Dendritic cell treated with granulocyte-macrophage colony-stimulating factor and Interleukin-4, amounts not matched to agents 40 ng/mL and 50 ng/mL, for 4 days (primary cell): ENCODE results near the gene SLC51A.
"Not testable (repeated sequence)": the region's sequence is repeated elsewhere in the genome, so short reads cannot be mapped to it uniquely, and the experiment has no call there.

Experiments used
- H3K27ac Mint-ChIP-seq: one replicate; pipeline ENCODE4 v1.8.0; 2022; ENCODE audit warnings: mild to moderate bottlenecking, mixed read lengths
- H3K27me3 Mint-ChIP-seq: one replicate; pipeline ENCODE4 v1.8.0; 2022; ENCODE audit warnings: mild to moderate bottlenecking, mixed read lengths
- H3K36me3 Mint-ChIP-seq: one replicate; pipeline ENCODE4 v1.8.0; 2022; ENCODE audit warnings: low read depth, mixed read lengths
- H3K4me1 Mint-ChIP-seq: one replicate; pipeline ENCODE4 v1.8.0; 2022; ENCODE audit warnings: low read depth, mixed read lengths
- H3K4me3 Mint-ChIP-seq: one replicate; pipeline ENCODE4 v1.8.0; 2022; ENCODE audit warnings: mild to moderate bottlenecking, moderate library complexity, mixed read lengths
- H3K9me3 Mint-ChIP-seq: one replicate; pipeline ENCODE4 v1.8.0; 2022; ENCODE audit warnings: mixed read lengths
- intact Hi-C: fragments of 100-400 bp; cut with micrococcal nuclease; formaldehyde crosslinking; loops from one replicate; pipeline ENCODE4 v1.15.0; 2022

Gene SLC51A

DNA sequence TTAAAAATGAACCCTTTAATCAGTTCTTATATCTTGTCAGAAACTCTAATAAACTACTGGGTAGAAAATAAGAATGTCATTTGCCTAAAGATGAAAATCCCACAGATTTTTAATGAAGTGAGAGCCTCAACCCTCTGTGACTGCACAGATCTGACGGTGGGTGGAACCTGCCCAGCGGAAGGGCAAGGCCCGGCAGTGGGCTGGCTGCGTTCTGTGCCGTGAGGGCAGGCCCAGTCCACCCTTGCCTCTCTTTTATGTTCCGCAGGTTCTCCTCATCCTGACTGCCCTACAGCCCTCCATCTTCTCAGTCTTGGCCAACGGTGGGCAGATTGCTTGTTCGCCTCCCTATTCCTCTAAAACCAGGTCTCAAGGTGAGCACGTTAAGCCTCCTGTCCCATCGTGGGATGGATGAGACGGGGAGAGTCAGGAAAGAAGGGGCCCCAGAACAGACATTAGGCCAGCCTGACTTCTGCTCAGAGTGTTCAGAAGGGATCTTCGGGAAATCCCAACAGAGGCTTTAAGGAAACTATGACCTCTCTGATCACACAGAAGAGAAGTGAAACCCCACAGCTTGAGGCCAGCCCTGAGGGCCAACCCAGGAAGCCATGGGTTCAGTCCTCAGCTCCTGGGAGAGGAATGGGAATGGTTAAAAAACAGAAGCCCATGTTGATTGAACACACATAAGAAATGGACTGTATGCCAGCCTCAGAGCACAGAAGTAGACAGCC, 16.0 kb downstream of the SLC51A start:
- intact Hi-C loops = no loop called here
- peak overlapping the region; percentile 77 for H3K27ac Mint-ChIP-seq
- peaks cover 30% of the 10 kb centered on the region for H3K4me1 Mint-ChIP-seq
- H3K4me3 Mint-ChIP-seq = no peak overlapping the region
- peaks cover 41% of the 10 kb centered on the region for H3K36me3 Mint-ChIP-seq
- H3K27me3 Mint-ChIP-seq = peaks cover 10% of the 10 kb centered on the region
- no peaks in the 10 kb centered on the region for H3K9me3 Mint-ChIP-seq

DNA sequence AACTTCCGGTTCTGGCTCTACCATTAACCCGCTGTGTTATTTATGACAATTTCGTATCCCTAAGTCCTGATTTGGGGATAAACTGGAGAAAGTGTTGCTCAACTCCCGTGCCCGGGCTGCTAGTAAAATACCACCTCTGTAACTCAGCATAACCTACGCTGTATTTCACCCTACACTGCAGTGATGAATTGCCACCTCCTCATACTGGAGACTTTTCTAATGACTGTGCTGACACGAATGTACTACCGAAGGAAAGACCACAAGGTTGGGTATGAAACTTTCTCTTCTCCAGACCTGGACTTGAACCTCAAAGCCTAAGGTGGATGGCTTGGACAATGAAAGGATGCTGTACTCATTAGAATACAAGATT, 16.5 kb downstream of the SLC51A start:
- H3K36me3 Mint-ChIP-seq = peaks cover 47% of the 10 kb centered on the region
- peaks cover 24% of the 10 kb centered on the region for H3K4me1 Mint-ChIP-seq
- no peak overlapping the region for H3K4me3 Mint-ChIP-seq
- intact Hi-C loops = no loop called here
- H3K27me3 Mint-ChIP-seq = peaks cover 6% of the 10 kb centered on the region
- peak overlapping the region; percentile 77 for H3K27ac Mint-ChIP-seq
- H3K9me3 Mint-ChIP-seq = no peaks in the 10 kb centered on the region

DNA sequence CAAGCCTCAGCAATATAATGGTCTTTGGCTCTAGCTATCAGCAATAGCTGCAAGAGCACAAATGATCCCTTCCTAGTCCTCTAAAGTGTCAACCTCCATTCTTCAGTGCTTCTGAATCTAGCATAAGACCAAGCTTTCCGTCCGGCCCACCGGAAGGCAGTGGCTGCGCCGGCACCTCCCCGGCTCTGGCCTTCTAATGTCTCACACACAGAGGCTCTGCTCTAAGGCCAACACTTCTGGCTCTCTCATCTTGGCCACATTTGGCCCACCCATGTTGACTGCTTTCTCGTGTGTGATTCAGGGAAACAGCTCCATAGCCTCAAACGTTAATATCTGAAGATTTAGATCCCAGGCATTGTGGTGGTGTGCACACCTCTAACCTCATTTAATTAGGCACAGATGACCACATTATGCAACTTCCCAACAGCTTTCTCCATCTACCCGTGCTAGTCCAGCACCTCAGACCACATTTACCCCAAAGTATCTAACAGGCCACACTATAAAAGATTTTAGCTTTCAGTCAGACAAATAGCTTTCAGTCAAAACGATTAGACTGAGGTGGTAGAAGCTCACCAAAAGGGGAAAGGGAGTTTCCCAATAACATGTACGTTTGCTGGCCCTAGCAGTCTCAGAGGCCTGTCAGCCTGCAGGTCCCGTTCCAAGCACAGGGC, 19.3 kb downstream of the SLC51A start:
- Mint-ChIP-seq H3K4me1 (peaks cover 22% of the 10 kb centered on the region), H3K27me3 (no peaks in the 10 kb centered on the region), H3K27ac (peak overlapping the region; percentile 43), H3K9me3 (no peaks in the 10 kb centered on the region), H3K36me3 (peaks cover 74% of the 10 kb centered on the region), H3K4me3 (no peak overlapping the region)
- intact Hi-C loops = no loop called here

DNA sequence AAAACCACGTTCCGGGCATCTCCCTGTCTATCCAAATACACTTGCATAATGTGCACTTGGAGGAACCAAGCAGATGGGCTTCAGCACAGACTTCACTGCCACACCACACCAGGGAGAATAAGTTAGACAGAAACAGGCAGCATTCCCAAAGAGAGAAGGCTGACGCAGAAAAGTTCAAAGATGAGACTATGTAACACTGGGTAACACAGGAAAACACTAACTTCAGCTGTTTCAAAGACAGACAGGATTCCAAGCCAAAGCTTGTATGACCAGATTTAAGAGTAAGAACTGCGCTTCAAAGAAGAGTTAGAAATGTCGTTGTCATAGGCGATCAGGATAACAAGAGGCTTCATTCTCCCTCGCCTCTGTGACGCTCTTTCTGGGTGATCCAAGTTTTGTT, 19.9 kb downstream of the SLC51A start:
- Mint-ChIP-seq H3K27me3 (no peaks in the 10 kb centered on the region), H3K4me3 (no peak overlapping the region), H3K27ac (no peak overlapping the region), H3K4me1 (peaks cover 22% of the 10 kb centered on the region), H3K36me3 (peaks cover 80% of the 10 kb centered on the region), H3K9me3 (no peaks in the 10 kb centered on the region)
- intact Hi-C loops = no loop called here

- H3K27ac Mint-ChIP-seq = no peak overlapping the region
Measured at GRCh38 chr3:196237203-196237602, 20.9 kb downstream of the SLC51A start.

DNA sequence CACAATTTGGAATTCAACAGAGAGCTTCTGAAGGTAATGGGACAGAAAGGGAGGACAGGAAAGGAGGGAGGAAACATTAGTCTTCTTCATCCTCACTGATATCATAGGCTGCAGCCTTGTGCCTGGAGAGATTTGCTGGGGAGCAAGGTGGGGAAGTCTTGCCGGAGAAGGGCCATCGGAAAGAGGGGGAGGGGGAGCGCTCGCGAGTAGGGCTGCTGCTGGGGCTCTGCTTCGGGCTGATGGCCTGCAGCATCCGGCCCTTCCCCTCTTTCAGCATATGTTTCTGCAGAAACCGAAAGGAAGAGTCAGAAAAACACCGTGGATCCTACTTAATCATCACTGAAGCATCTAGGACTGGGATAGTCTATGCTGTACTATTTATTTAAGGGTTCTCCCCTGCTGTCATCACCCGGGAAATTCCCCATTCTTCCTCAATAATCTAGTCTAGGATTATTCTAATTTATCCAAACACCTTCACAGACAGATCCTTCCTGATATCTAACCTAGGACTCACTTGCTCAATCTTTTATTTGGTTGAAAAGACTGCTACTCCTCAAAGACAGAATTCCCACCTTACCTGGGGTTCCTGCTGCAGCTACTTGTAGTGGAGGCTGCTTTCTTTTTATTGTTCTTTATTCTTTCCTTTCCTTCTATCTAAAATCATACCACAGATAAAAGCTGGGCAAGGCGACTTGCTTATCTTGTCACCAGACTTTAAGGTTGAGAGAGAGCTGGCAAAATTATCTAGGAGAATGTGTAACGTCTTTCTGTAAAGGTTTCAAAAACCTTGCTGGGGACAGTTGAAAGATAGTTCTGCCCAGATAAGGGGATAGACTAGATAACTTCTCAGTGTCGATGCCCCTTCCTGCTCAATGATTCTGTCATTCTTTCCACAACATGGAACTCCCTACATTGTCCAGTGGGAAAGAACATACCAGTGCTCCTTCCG, 22.6 kb downstream of the SLC51A start:
- Mint-ChIP-seq H3K9me3 (no peaks in the 10 kb centered on the region), H3K4me1 (no peaks in the 10 kb centered on the region), H3K27me3 (no peaks in the 10 kb centered on the region), H3K4me3 (no peak overlapping the region), H3K27ac (no peak overlapping the region), H3K36me3 (peaks cover 100% of the 10 kb centered on the region)
- intact Hi-C loops = no loop called here

More at GRCh38 chr3:196237203-196237602, 20.9 kb downstream of the SLC51A start:
- no peak overlapping the region for H3K4me3 Mint-ChIP-seq
- peaks cover 16% of the 10 kb centered on the region for H3K4me1 Mint-ChIP-seq
- H3K27me3 Mint-ChIP-seq = no peaks in the 10 kb centered on the region
- intact Hi-C loops = no loop called here
- no peaks in the 10 kb centered on the region for H3K9me3 Mint-ChIP-seq
- peaks cover 90% of the 10 kb centered on the region for H3K36me3 Mint-ChIP-seq

GRCh38 chr3:196240424-196240823, 24.1 kb downstream of the SLC51A start:
- Mint-ChIP-seq H3K4me1 (no peaks in the 10 kb centered on the region), H3K4me3 (no peak overlapping the region), H3K27me3 (no peaks in the 10 kb centered on the region), H3K9me3 (no peaks in the 10 kb centered on the region), H3K36me3 (peaks cover 100% of the 10 kb centered on the region), H3K27ac (no peak overlapping the region)
- intact Hi-C loops = no loop called here

DNA sequence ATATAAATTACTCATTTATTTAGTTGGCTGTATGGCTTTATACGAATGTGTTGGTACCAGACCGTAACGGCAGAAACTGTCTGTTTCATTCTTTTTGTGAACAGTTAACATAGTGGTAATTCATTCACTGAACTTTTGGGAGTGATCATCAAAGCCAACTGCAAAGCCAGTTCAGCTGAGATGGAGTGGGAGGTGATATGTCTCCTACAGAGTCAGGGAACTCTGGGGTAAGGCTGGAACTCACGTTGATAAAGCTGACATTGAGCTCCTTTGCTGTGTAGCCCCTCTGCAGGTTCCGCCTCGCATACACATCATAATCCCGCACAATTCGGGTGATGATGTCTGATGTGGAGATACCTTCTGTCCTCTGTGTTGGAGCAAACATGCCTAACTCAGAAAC, 25.4 kb downstream of the SLC51A start:
- Mint-ChIP-seq H3K4me1 (no peaks in the 10 kb centered on the region), H3K36me3 (peaks cover 100% of the 10 kb centered on the region), H3K4me3 (no peak overlapping the region), H3K27me3 (no peaks in the 10 kb centered on the region), H3K9me3 (no peaks in the 10 kb centered on the region), H3K27ac (no peak overlapping the region)
- intact Hi-C loops = no loop called here

- H3K9me3 Mint-ChIP-seq, intact Hi-C loops, H3K4me3 Mint-ChIP-seq, H3K27me3 Mint-ChIP-seq, H3K27ac Mint-ChIP-seq, H3K4me1 Mint-ChIP-seq: not testable (repeated sequence)
- peaks cover 100% of the 10 kb centered on the region for H3K36me3 Mint-ChIP-seq
Measured at GRCh38 chr3:196244166-196244565, 27.8 kb downstream of the SLC51A start.

DNA sequence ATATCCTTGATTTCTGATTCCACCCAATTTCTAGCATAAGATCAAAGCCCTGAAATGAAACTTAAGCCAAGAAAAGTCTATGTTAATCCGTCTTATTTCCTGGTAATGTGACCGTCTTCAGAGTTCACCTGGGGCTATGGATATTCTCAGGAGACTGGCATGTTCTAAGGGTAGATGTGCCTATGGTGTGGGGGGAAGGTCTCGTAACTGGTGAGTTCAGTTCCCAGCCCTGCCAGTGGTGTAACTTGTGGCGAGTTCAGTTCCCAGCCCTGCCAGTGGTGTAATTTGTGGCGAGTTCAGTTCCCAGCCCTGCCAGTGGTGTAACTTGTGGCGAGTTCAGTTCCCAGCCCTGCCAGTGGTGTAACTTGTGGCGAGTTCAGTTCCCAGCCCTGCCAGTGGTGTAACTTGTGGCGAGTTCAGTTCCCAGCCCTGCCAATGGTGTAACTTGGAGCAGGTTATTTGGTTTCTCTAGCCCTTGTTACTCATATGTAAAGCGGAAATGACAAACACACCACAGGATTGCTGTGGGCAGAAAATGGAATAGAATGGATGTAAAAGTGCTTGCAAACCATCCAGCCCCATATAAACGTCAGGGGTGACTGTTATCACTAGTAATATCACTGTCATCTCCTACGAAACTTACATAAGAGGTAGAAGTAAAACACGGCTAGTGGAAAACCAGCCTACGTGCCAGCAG, 30.4 kb downstream of the SLC51A start:
- no peaks in the 10 kb centered on the region for H3K4me1 Mint-ChIP-seq
- no peak overlapping the region for H3K4me3 Mint-ChIP-seq
- H3K27ac Mint-ChIP-seq = no peak overlapping the region
- intact Hi-C loops = no loop called here
- no peaks in the 10 kb centered on the region for H3K9me3 Mint-ChIP-seq
- H3K36me3 Mint-ChIP-seq = peaks cover 82% of the 10 kb centered on the region
- H3K27me3 Mint-ChIP-seq = no peaks in the 10 kb centered on the region

- H3K36me3 Mint-ChIP-seq = peaks cover 68% of the 10 kb centered on the region
- no peaks in the 10 kb centered on the region for H3K4me1 Mint-ChIP-seq
- H3K27ac Mint-ChIP-seq = no peak overlapping the region
- H3K4me3 Mint-ChIP-seq = no peak overlapping the region
- no peaks in the 10 kb centered on the region for H3K27me3 Mint-ChIP-seq
- no peaks in the 10 kb centered on the region for H3K9me3 Mint-ChIP-seq
- intact Hi-C loops = loop anchor here (2.0 to 10.0 kb wide), 2 partner anchors 233 to 267 kb away; no protein-coding TSS in a partner anchor
Measured at GRCh38 chr3:196251918-196252317, 35.6 kb downstream of the SLC51A start.

DNA sequence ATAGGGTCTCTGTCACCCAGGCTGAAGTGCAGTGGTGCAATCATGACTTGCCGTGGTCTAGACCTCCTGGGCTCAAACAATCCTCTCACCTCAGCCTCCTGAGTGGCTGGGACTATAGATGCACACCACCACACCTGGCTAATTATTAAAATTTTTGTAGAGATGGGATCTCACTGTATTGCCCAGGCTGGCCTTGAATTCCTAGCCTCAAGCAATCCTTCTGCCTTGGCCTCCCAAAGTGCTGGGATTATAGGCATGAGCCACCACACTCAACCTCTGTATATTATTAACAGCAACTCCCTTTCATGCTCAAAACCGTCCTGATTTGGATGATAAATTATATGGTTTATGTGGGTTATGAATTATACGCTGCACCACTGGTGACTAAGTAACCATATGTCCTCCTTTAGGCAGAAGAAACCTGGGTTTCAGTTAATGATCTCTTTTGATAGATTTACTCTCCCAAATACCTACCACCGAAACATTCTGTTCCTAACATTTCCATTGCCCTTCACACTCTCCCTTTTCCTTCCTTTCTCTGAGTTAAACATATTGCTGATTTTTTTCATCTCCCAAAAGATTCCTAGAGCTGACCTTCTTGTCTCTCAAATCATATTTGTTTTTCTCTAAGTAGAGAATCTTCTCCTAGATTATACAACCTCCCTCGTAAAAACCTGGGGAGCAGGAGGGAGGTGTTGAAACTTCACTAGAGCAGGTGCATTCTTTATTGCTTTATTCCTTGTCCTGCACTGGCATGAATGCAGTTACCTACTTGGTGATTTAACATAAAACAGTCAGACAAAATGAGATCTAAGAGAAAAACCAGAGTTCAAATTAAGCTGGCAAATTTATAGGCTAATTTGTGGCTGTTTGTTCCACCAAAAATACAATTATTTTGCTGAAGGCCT, 38.3 kb downstream of the SLC51A start:
- H3K4me3 Mint-ChIP-seq = no peak overlapping the region
- H3K36me3 Mint-ChIP-seq = peaks cover 68% of the 10 kb centered on the region
- intact Hi-C loops = loop anchor here (10.0 kb wide), 1 partner anchor 230 kb away; no protein-coding TSS in a partner anchor
- H3K27me3 Mint-ChIP-seq = no peaks in the 10 kb centered on the region
- no peaks in the 10 kb centered on the region for H3K9me3 Mint-ChIP-seq
- no peaks in the 10 kb centered on the region for H3K4me1 Mint-ChIP-seq
- H3K27ac Mint-ChIP-seq = no peak overlapping the region

DNA sequence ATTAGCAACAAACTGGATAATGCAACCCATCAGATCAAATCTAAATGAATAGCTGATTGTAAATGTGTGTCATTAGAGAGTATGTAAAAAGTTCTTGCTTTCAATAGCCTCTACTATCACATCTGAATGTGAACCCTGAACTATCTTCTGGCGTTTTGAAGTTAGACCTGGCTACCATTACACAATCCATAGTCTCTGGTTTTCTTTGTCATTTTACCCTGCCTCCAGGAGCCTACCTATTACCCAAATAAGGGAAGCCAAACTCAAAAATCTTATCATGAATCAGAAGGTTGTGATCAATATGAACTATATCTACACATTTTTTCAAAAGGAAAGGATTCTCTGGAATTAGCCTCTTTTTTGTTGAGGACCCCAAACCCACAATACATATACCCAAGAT, 39.4 kb downstream of the SLC51A start:
- Mint-ChIP-seq H3K27ac (no peak overlapping the region), H3K4me1 (no peaks in the 10 kb centered on the region), H3K4me3 (no peak overlapping the region), H3K27me3 (no peaks in the 10 kb centered on the region), H3K9me3 (no peaks in the 10 kb centered on the region), H3K36me3 (peaks cover 79% of the 10 kb centered on the region)
- intact Hi-C loops = loop anchor here (10.0 kb wide), 1 partner anchor 229 kb away; no protein-coding TSS in a partner anchor
